Adrenal gland (tissue), 5 donors: ENCODE results near the gene RNF6.

Source experiments
- POLR2A ChIP-seq, 2 donors: fragments of 450-650 bp; IDR thresholded peaks; one replicate each; pipeline ENCODE4 v1.6.1; 2017; ENCODE audit warnings: antibody characterized with exemption in 2 of 2, mild to moderate bottlenecking in 2 of 2, moderate library complexity in 1 of 2
- TF ChIP-seq, protein P1 (sequence below), 6 experiments: fragments of 450-650 bp in 4 of 6; fragments of 200-600 bp in 2 of 6; sonication (generic) in 1 of 6; IDR thresholded peaks; 1 replicate in 5 of 6; 2 replicates in 1 of 6; pipeline versions ENCODE4 v1.5.1 to v1.8.0; 2016 to 2021; ENCODE audit warnings: antibody characterized with exemption in 6 of 6, mild to moderate bottlenecking in 2 of 6, moderate library complexity in 1 of 6
- donor health status: DM: no; HTN: no; CAD: no.

GRCh38 chr13:26198116-26198515 lies 24.0 kb downstream of the RNF6 start:
- TF ChIP-seq, protein P1, sequence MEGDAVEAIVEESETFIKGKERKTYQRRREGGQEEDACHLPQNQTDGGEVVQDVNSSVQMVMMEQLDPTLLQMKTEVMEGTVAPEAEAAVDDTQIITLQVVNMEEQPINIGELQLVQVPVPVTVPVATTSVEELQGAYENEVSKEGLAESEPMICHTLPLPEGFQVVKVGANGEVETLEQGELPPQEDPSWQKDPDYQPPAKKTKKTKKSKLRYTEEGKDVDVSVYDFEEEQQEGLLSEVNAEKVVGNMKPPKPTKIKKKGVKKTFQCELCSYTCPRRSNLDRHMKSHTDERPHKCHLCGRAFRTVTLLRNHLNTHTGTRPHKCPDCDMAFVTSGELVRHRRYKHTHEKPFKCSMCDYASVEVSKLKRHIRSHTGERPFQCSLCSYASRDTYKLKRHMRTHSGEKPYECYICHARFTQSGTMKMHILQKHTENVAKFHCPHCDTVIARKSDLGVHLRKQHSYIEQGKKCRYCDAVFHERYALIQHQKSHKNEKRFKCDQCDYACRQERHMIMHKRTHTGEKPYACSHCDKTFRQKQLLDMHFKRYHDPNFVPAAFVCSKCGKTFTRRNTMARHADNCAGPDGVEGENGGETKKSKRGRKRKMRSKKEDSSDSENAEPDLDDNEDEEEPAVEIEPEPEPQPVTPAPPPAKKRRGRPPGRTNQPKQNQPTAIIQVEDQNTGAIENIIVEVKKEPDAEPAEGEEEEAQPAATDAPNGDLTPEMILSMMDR (IDR thresholded peaks at IDR 0.05) = no peak
- TF ChIP-seq POLR2A (IDR thresholded peaks at IDR 0.05) = no peak
